IMR-90 (cell line): ENCODE data around the gene NXN. TPM values are rescaled to one million over a fixed set of nuclear protein-coding genes. Genes with fewer than 3 reads are reported as not detected.

Experiments
- ATAC-seq: fragments of 200-7000 bp; cut with Tn5 transposase; 2 replicates; pipeline ENCODE4 v1.9.1; 2020; ENCODE audit warnings: low read depth, mild to moderate bottlenecking, moderate library complexity
- BruUV-seq: library from RNA; stranded (reverse); fragments of 400-500 nt; replicated peaks from 2 replicates; lab custom pipeline; 2021; lab: Mats Ljungman, UMichigan
- CTCF ChIA-PET: fragments of 300-600 bp; formaldehyde crosslinking; extraction: SDS; loops from one replicate; lab custom pipeline; 2021; ENCODE audit warnings: antibody characterized with exemption; lab: Yijun Ruan, JAX
- POLR2A ChIA-PET: fragments of 300-600 bp; sonication (Branson Sonifier 250); formaldehyde crosslinking; loops from one replicate; lab custom pipeline; 2022; ENCODE audit warnings: antibody characterized with exemption; ENCODE audit not compliant: unreplicated experiment; lab: Charles Lee
- DNase-seq: peaks from one replicate; pipeline ENCODE4 v3.0.0; 2013
- H2AFZ ChIP-seq: replicated peaks from 2 replicates; pipeline ENCODE3; 2013; ENCODE audit warnings: low read length, mild to moderate bottlenecking; ENCODE audit not compliant: poor library complexity
- H2AK5ac ChIP-seq: 2 replicates; pipeline ENCODE4 v1.6.1; 2013; ENCODE audit warnings: low read depth, low read length, inconsistent platforms
- H2AK9ac ChIP-seq: replicated peaks from 2 replicates; pipeline ENCODE3; 2013; ENCODE audit warnings: mild to moderate bottlenecking, low read depth, low read length, moderate library complexity; ENCODE audit not compliant: poor library complexity
- H2BK120ac ChIP-seq: 2 replicates; pipeline ENCODE4 v1.6.1; 2013; ENCODE audit warnings: low read depth, low read length, inconsistent platforms
- H2BK15ac ChIP-seq: 3 replicates; pipeline ENCODE4 v1.6.1; 2013; ENCODE audit warnings: low read depth, low read length, inconsistent platforms
- H2BK20ac ChIP-seq: 2 replicates; pipeline ENCODE4 v1.6.1; 2013; ENCODE audit warnings: low read depth, mild to moderate bottlenecking, inconsistent platforms, low read length, moderate library complexity
- H2BK5ac ChIP-seq: 2 replicates; pipeline ENCODE4 v1.6.1; 2013; ENCODE audit warnings: mild to moderate bottlenecking, low read depth, low read length, inconsistent platforms; ENCODE audit not compliant: poor library complexity, severe bottlenecking
- H3K14ac ChIP-seq: replicated peaks from 2 replicates; pipeline ENCODE4 v1.6.1; 2013; ENCODE audit warnings: low read depth, low read length, inconsistent platforms
- H3K18ac ChIP-seq: 2 replicates; pipeline ENCODE4 v1.6.1; 2013; ENCODE audit warnings: low read depth, low read length, control low read depth
- H3K23ac ChIP-seq: 2 replicates; pipeline ENCODE4 v1.6.1; 2013; ENCODE audit warnings: low read depth, low read length, inconsistent platforms
- H3K27ac ChIP-seq: 2 replicates; pipeline ENCODE4 v1.5.1; 2013; ENCODE audit warnings: mild to moderate bottlenecking, control low read depth, low read length; ENCODE audit not compliant: insufficient read depth
- H3K27me3 ChIP-seq: 2 replicates; pipeline ENCODE4 v1.6.1; 2013; ENCODE audit warnings: low read length; ENCODE audit not compliant: control insufficient read depth, insufficient read depth
- H3K36me3 ChIP-seq: 2 replicates; pipeline ENCODE4 v1.6.1; 2013; ENCODE audit warnings: low read length, mixed read lengths; ENCODE audit not compliant: control insufficient read depth, insufficient read depth
- H3K4ac ChIP-seq: 2 replicates; pipeline ENCODE4 v1.6.1; 2013; ENCODE audit warnings: low read depth, low read length, inconsistent platforms
- H3K4me1 ChIP-seq: 2 replicates; pipeline ENCODE4 v1.6.1; 2013; ENCODE audit warnings: low read length, mixed read lengths; ENCODE audit not compliant: control insufficient read depth, insufficient read depth
- H3K4me2 ChIP-seq: 2 replicates; pipeline ENCODE4 v1.6.1; 2013; ENCODE audit warnings: low read depth, mild to moderate bottlenecking, control low read depth, low read length, moderate library complexity
- H3K4me3 ChIP-seq: 2 replicates; pipeline ENCODE4 v1.5.1; 2013; ENCODE audit warnings: low read depth, mild to moderate bottlenecking, control low read depth, low read length, moderate library complexity; ENCODE audit not compliant: insufficient read depth
- H3K56ac ChIP-seq: 2 replicates; pipeline ENCODE4 v1.6.1; 2013; ENCODE audit warnings: low read length, inconsistent platforms; ENCODE audit not compliant: insufficient read depth; ENCODE audit errors: extremely low read depth
- H3K79me1 ChIP-seq, 2 experiments: 2 replicates each; pipeline ENCODE4 v1.6.1; 2013; ENCODE audit warnings: low read length in 2 of 2, inconsistent platforms in 1 of 2, low read depth in 1 of 2
- H3K9ac ChIP-seq: 2 replicates; pipeline ENCODE4 v1.6.1; 2013; ENCODE audit warnings: low read depth, low read length, control low read depth
- H3K9me1 ChIP-seq: 2 replicates; pipeline ENCODE4 v1.6.1; 2013; ENCODE audit warnings: low read length, inconsistent platforms; ENCODE audit not compliant: insufficient read depth
- H3K9me3 ChIP-seq: 2 replicates; pipeline ENCODE4 v1.6.1; 2013; ENCODE audit warnings: low read length; ENCODE audit not compliant: control insufficient read depth, insufficient read depth
- H4K20me1 ChIP-seq: 2 replicates; pipeline ENCODE4 v1.6.1; 2013; ENCODE audit warnings: low read length, inconsistent platforms; ENCODE audit not compliant: insufficient read depth
- H4K5ac ChIP-seq: 2 replicates; pipeline ENCODE4 v1.6.1; 2013; ENCODE audit warnings: mild to moderate bottlenecking, low read depth, low read length, control low read depth
- H4K8ac ChIP-seq, 2 experiments: 2 replicates each; pipeline ENCODE4 v1.6.1; 2013; ENCODE audit warnings: low read depth in 2 of 2, low read length in 2 of 2, control low read depth in 1 of 2, inconsistent platforms in 1 of 2
- H4K91ac ChIP-seq: 2 replicates; pipeline ENCODE4 v1.6.1; 2013; ENCODE audit warnings: low read depth, low read length, inconsistent platforms; ENCODE audit not compliant: insufficient read depth
- BHLHE40 ChIP-seq: fragments of 150-350 bp; IDR thresholded peaks from 2 replicates; pipeline ENCODE4 v1.6.1; 2016; ENCODE audit warnings: mild to moderate bottlenecking, low read depth, low read length
- CEBPB ChIP-seq: IDR thresholded peaks from 2 replicates; pipeline ENCODE4 v1.6.1; 2012; ENCODE audit warnings: low read depth, low read length, improper control_type of control experiment
- CHD1 ChIP-seq: IDR thresholded peaks from 2 replicates; pipeline ENCODE4 v1.6.1; 2012; ENCODE audit warnings: low read depth, low read length, improper control_type of control experiment
- FOS ChIP-seq: fragments of 150-350 bp; IDR thresholded peaks from 2 replicates; pipeline ENCODE4 v1.6.1; 2016; ENCODE audit warnings: low read depth, low read length
- MAFK ChIP-seq: IDR thresholded peaks from 2 replicates; pipeline ENCODE4 v1.6.1; 2012; ENCODE audit warnings: low read depth, low read length, improper control_type of control experiment
- MAZ ChIP-seq: IDR thresholded peaks from 2 replicates; pipeline ENCODE4 v1.6.1; 2012; ENCODE audit warnings: low read depth, mild to moderate bottlenecking, low read length, improper control_type of control experiment, moderate library complexity, borderline replicate concordance
- MXI1 ChIP-seq: IDR thresholded peaks from 2 replicates; pipeline ENCODE4 v1.6.1; 2012; ENCODE audit warnings: low read depth, mild to moderate bottlenecking, low read length, moderate library complexity, borderline replicate concordance
- NFE2L2 ChIP-seq: fragments of 150-350 bp; IDR thresholded peaks from 2 replicates; pipeline ENCODE4 v1.6.1; 2016; ENCODE audit warnings: low read depth, mild to moderate bottlenecking, low read length
- POLR2A ChIP-seq: IDR thresholded peaks from 2 replicates; pipeline ENCODE4 v1.6.1; 2012; ENCODE audit warnings: mild to moderate bottlenecking, low read depth, low read length
- RFX5 ChIP-seq: IDR thresholded peaks from 2 replicates; pipeline ENCODE4 v1.8.0; 2012; ENCODE audit warnings: low read depth, mild to moderate bottlenecking, low read length, moderate library complexity
- SMC3 ChIP-seq: fragments of 150-350 bp; IDR thresholded peaks from 2 replicates; pipeline ENCODE4 v1.6.1; 2016; ENCODE audit warnings: low read depth, mild to moderate bottlenecking, antibody characterized with exemption, low read length, moderate library complexity
- whole genome bisulfite sequencing, 2 experiments: methylation state at CpG; one replicate each; pipeline versions ENCODE4 v1.1.5 to v1.1.7; 2013; ENCODE audit warnings: missing lambda C conversion rate in 2 of 2; ENCODE audit not compliant: insufficient read length in 1 of 2; ENCODE audit errors: extremely low coverage in 2 of 2; 5-methylcytosine and 5-hydroxymethylcytosine counted together
- dilution Hi-C: fragments of 300-500 bp; cut with HindIII; formaldehyde crosslinking; loops from one replicate; pipeline ENCODE4 v1.14.3; 2018; ENCODE audit warnings: low sequenced_read_pairs; ENCODE audit not compliant: unreplicated experiment
- in situ Hi-C: fragments of 300-500 bp; cut with MboI; formaldehyde crosslinking; loops from 3 replicates; pipeline ENCODE4 v1.14.3; 2019; ENCODE audit warnings: low sequenced_read_pairs, inconsistent platforms, mixed read lengths
- intact Hi-C: fragments of 100-400 bp; cut with micrococcal nuclease; formaldehyde crosslinking; loops from 2 replicates; pipeline ENCODE4 v1.10.0; 2022
- polyA plus RNA-seq, 3 experiments: library from polyadenylated mRNA; depleted of rRNA; stranded (reverse); fragments of >200 nt; gene quantifications; 2 replicates each; pipeline ENCODE4 v1.2.3, GENCODE V29; 2012; ENCODE audit warnings: low replicate concordance in 1 of 3
- total RNA-seq: library from RNA; depleted of rRNA; stranded (reverse); fragments of >200 nt; gene quantifications from 2 replicates; pipeline ENCODE4 v1.2.3, GENCODE V29; 2012
- TF ChIP-seq, protein P1 (sequence below): fragments of 150-350 bp; IDR thresholded peaks from 2 replicates; pipeline ENCODE4 v1.6.1; 2016; ENCODE audit warnings: low read depth, mild to moderate bottlenecking, low read length, moderate library complexity, borderline replicate concordance
- TF ChIP-seq, protein P2 (sequence below): fragments of 150-350 bp; IDR thresholded peaks from 2 replicates; pipeline ENCODE4 v1.6.1; 2017; ENCODE audit warnings: mild to moderate bottlenecking, antibody characterized with exemption, low read length, low read depth

The NXN gene
- total and polyA plus RNA-seq, 2 of the 4 experiments (the other 2 are of a cell fraction) = 52.5 to 116 TPM

DNA sequence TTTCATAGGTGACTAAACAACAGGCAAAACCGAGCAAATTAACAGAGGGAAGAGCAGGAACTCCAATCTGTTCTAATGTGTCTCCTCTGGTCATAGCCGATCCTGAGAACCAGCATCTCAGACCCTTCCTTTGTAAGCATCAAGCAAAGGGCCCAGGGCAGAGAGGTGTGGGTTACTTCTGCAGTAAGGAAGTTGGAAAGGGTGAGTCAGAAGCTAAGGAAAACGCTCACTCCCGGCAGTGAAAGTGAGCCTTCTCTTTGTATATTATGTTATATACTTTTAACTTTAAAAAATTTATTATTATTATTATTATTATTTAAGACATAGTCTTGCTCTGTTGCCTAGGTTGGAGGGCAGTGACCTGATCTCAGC, 119.8 kb downstream of the NXN start:
- H4K5ac ChIP-seq = peak overlapping the region; percentile 78; the same call in 1 of the 2 replicates
- H3K4ac ChIP-seq = 0 out of 2 replicates have a peak overlapping the region, but pooled peaks have one; percentile 28
- peaks cover 53% of the 10 kb centered on the region for H4K20me1 ChIP-seq
- H3K4me3 ChIP-seq = no peak overlapping the region
- H3K79me1 ChIP-seq = peaks cover 32 to 45% of the 10 kb centered on the region in 2 experiments
- TF ChIP-seq SMC3 (no peak), CEBPB (no peak), POLR2A (no peak), CHD1 (no peak), FOS (no peak), MAFK (no peak), MAZ (no peak), RFX5 (no peak), MXI1 (no peak), NFE2L2 (no peak), BHLHE40 (no peak)
- TF ChIP-seq, protein P1, sequence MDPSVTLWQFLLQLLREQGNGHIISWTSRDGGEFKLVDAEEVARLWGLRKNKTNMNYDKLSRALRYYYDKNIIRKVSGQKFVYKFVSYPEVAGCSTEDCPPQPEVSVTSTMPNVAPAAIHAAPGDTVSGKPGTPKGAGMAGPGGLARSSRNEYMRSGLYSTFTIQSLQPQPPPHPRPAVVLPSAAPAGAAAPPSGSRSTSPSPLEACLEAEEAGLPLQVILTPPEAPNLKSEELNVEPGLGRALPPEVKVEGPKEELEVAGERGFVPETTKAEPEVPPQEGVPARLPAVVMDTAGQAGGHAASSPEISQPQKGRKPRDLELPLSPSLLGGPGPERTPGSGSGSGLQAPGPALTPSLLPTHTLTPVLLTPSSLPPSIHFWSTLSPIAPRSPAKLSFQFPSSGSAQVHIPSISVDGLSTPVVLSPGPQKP = no peak
- TF ChIP-seq, protein P2, sequence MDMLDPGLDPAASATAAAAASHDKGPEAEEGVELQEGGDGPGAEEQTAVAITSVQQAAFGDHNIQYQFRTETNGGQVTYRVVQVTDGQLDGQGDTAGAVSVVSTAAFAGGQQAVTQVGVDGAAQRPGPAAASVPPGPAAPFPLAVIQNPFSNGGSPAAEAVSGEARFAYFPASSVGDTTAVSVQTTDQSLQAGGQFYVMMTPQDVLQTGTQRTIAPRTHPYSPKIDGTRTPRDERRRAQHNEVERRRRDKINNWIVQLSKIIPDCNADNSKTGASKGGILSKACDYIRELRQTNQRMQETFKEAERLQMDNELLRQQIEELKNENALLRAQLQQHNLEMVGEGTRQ = no peak
- no peak overlapping the region for H3K56ac ChIP-seq
- H2BK120ac ChIP-seq = peak overlapping the region; percentile 13; the same call in 1 of the 2 replicates
- H3K9ac ChIP-seq = peak overlapping the region; percentile 40; the same call in 1 of the 2 replicates
- H2AK5ac ChIP-seq = peak overlapping the region; percentile 68; the same call in 1 of the 2 replicates
- peak; percentile 73 for ATAC-seq
- peak overlapping the region; percentile 18; the same call in 1 of the 2 replicates for H3K23ac ChIP-seq
- peak overlapping the region; percentile 61 for H3K4me2 ChIP-seq
- H3K27me3 ChIP-seq = no peaks in the 10 kb centered on the region
- H2BK20ac ChIP-seq = 0 out of 2 replicates have a peak overlapping the region, but pooled peaks have one; percentile 23
- ChIA-PET CTCF (no interaction called here), POLR2A (no interaction called here)
- H3K36me3 ChIP-seq = peaks cover 15% of the 10 kb centered on the region
- intact Hi-C loops (no loop called here), dilution Hi-C loops (no loop called here), in situ Hi-C loops (no loop called here)
- H3K9me1 ChIP-seq = peaks cover 12% of the 10 kb centered on the region; the same call in 1 of the 2 replicates
- 0 out of 2 replicates have a peak overlapping the region, but pooled peaks have one; percentile 65 for H3K14ac ChIP-seq
- peak overlapping the region; percentile 51; the same call in 1 of the 2 replicates for H3K18ac ChIP-seq
- peak; percentile 60 for DNase-seq
- H3K4me1 ChIP-seq = peaks cover 9% of the 10 kb centered on the region
- no peaks in the 10 kb centered on the region for H3K9me3 ChIP-seq
- H2BK5ac ChIP-seq = no peak overlapping the region
- no TSS peak for BruUV-seq
- no peak overlapping the region for H4K91ac ChIP-seq
- H2BK15ac ChIP-seq = no peak overlapping the region; the same call in 2 of the 3 replicates
- WGBS, 2 experiments = 64% methylated on average over 2 of the region's 4 CpGs; no CpG with 5 or more reads in 1 of the 2 experiments
- peak overlapping the region; percentile 51; the same call in 1 of the 2 replicates for H3K27ac ChIP-seq
- H4K8ac ChIP-seq = peak overlapping the region; percentile 65 to 93
- no peak overlapping the region for H2AK9ac ChIP-seq
- H2AFZ ChIP-seq = peak overlapping the region; percentile 60
